ENCODE results near the gene CDC42EP1. TPM values are rescaled to one million over a fixed set of nuclear protein-coding genes. Genes with fewer than 3 reads are reported as not detected.
"Not testable (repeated sequence)": the region's sequence is repeated elsewhere in the genome, so short reads cannot be mapped to it uniquely, and the experiment has no call there.

CDC42EP1 gene
- total RNA-seq, 1 donor from 2014 or later = 5.8 TPM

DNA sequence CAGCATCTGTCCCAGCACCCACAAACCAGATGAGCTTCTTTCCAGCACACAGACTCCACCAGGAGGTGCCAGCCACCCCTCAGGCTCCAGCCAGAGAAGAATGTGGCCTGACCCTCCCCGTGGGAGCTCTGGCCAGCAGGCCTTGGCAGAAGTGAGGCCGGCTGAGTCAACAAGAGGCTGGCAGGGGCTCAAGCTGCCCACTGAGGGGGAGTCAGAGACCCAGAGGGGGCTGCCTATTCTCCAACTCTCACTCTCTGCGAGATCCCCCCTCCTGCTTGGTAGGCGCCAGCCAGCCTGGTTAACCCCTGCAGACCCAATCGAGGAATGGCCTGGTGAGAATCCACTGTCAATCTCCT is 10.6 kb upstream of the CDC42EP1 start:
- TF ChIP-seq, protein P1, sequence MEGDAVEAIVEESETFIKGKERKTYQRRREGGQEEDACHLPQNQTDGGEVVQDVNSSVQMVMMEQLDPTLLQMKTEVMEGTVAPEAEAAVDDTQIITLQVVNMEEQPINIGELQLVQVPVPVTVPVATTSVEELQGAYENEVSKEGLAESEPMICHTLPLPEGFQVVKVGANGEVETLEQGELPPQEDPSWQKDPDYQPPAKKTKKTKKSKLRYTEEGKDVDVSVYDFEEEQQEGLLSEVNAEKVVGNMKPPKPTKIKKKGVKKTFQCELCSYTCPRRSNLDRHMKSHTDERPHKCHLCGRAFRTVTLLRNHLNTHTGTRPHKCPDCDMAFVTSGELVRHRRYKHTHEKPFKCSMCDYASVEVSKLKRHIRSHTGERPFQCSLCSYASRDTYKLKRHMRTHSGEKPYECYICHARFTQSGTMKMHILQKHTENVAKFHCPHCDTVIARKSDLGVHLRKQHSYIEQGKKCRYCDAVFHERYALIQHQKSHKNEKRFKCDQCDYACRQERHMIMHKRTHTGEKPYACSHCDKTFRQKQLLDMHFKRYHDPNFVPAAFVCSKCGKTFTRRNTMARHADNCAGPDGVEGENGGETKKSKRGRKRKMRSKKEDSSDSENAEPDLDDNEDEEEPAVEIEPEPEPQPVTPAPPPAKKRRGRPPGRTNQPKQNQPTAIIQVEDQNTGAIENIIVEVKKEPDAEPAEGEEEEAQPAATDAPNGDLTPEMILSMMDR (IDR thresholded peaks at IDR 0.05; ENCODE audit: insufficient read depth, low read length, severe bottlenecking) = no peak

GRCh38 chr22:37550921-37551320 is 9.4 kb upstream of the CDC42EP1 start:
- not testable (repeated sequence) for H3K27me3 ChIP-seq (ENCODE audit: control insufficient read depth, insufficient read depth, low read length); H3K36me3 ChIP-seq (ENCODE audit: control insufficient read depth, insufficient read depth, low read length); H3K4me3 ChIP-seq (ENCODE audit: low read depth, low read length); FAIRE-seq; DNase-seq (ENCODE audit: low read depth)

More for the DNA sequence above, 10.6 kb upstream of the CDC42EP1 start:
- Histone ChIP-seq H3K36me3 (ENCODE audit: control insufficient read depth, insufficient read depth, low read length) (no peaks in the 10 kb centered on the region), H3K27me3 (ENCODE audit: control insufficient read depth, insufficient read depth, low read length) (no peaks in the 10 kb centered on the region), H3K4me3 (ENCODE audit: low read depth, low read length) (no peak overlapping the region)
- FAIRE-seq (no peak), DNase-seq (ENCODE audit: low read depth) (no peak)

- FAIRE-seq (no peak), DNase-seq (ENCODE audit: low read depth) (no peak)
- Histone ChIP-seq H3K27me3 (ENCODE audit: control insufficient read depth, insufficient read depth, low read length) (no peaks in the 10 kb centered on the region), H3K4me3 (ENCODE audit: low read depth, low read length) (no peak overlapping the region), H3K36me3 (ENCODE audit: control insufficient read depth, insufficient read depth, low read length) (no peaks in the 10 kb centered on the region)
- TF ChIP-seq, protein P1 (IDR thresholded peaks at IDR 0.05; ENCODE audit: insufficient read depth, low read length, severe bottlenecking) = no peak
Measured at GRCh38 chr22:37551981-37552380, 8.3 kb upstream of the CDC42EP1 start.

GRCh38 chr22:37552524-37553163 is 7.6 kb upstream of the CDC42EP1 start:
- Histone ChIP-seq H3K27me3 (ENCODE audit: control insufficient read depth, insufficient read depth, low read length) (no peaks in the 10 kb centered on the region), H3K4me3 (ENCODE audit: low read depth, low read length) (no peak overlapping the region), H3K36me3 (ENCODE audit: control insufficient read depth, insufficient read depth, low read length) (no peaks in the 10 kb centered on the region)
- FAIRE-seq (no peak), DNase-seq (ENCODE audit: low read depth) (no peak)
- TF ChIP-seq, protein P1 (IDR thresholded peaks at IDR 0.05; ENCODE audit: insufficient read depth, low read length, severe bottlenecking) = no peak

DNA sequence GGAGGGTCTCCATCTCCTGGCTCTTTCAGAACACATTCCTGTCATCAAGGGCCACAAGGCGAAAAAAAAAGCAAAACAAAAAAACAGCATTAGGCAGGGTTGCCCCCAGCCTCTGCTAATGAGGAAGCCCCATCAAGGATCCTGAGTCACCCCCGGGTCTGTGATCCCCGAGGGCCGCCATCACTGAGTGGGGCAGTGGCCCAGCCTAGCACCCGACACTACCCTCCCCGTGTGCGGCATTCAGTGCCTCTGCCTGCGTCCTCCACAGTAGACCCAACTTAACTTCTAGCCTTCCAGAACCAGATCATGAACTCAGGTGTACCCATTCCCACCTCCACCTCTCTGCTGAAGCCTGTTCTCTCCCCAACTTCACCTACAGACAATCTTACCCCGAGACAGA is 6.6 kb upstream of the CDC42EP1 start:
- no peak for DNase-seq (ENCODE audit: low read depth)
- TF ChIP-seq, protein P1 (IDR thresholded peaks at IDR 0.05; ENCODE audit: insufficient read depth, low read length, severe bottlenecking) = no peak
- Histone ChIP-seq H3K36me3 (ENCODE audit: control insufficient read depth, insufficient read depth, low read length) (no peaks in the 10 kb centered on the region), H3K4me3 (ENCODE audit: low read depth, low read length) (no peak overlapping the region), H3K27me3 (ENCODE audit: control insufficient read depth, insufficient read depth, low read length) (no peaks in the 10 kb centered on the region)
- no peak for FAIRE-seq

DNA sequence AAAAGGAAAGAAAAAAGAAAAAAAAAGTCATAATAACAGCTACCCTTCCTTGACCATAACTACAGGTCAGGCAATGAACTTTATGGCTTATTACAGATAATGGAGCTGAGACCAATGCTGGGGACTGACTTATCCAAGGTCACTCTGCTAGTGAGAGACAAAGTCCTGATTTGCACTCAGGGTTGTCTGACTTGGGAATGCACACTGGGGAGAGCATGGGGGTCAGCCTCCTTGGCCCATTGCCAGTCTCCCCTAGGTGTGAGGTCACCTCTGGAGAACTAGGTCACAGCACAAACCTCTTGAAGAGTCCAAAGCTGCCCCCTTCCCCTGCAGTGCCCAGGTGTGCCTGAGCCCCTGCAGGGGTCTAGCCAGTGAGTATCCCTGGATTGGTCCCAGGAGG is 5.3 kb upstream of the CDC42EP1 start:
- Histone ChIP-seq H3K27me3 (ENCODE audit: control insufficient read depth, insufficient read depth, low read length) (no peaks in the 10 kb centered on the region), H3K4me3 (ENCODE audit: low read depth, low read length) (no peak overlapping the region), H3K36me3 (ENCODE audit: control insufficient read depth, insufficient read depth, low read length) (no peaks in the 10 kb centered on the region)
- DNase-seq (ENCODE audit: low read depth) (no peak), FAIRE-seq (no peak)
- TF ChIP-seq, protein P1 (IDR thresholded peaks at IDR 0.05; ENCODE audit: insufficient read depth, low read length, severe bottlenecking) = no peak

All from bronchial epithelial cell (primary cell).